CD14-positive monocyte (primary cell): ENCODE data around the gene VWA5B1. TPM values are rescaled to one million over a fixed set of nuclear protein-coding genes. Genes with fewer than 3 reads are reported as not detected.

Source experiments
- DNase-seq, 3 donors: peaks; one replicate each; pipeline ENCODE4 v3.0.0-alpha.2; 2011 to 2022
- H2AFZ ChIP-seq: 2 replicates; pipeline ENCODE4 v1.6.0; 2012; ENCODE audit warnings: mild to moderate bottlenecking, low read depth, low read length, inconsistent platforms; ENCODE audit not compliant: insufficient read depth, poor library complexity, severe bottlenecking
- H3K27ac ChIP-seq, 2 donors: 1 replicate in 1 of 2; 2 replicates in 1 of 2; pipeline ENCODE4 v1.5.1; 2012 to 2013; ENCODE audit warnings: low read length in 2 of 2, control low read depth in 1 of 2, inconsistent platforms in 1 of 2, low read depth in 1 of 2, mild to moderate bottlenecking in 1 of 2
- H3K27me3 ChIP-seq, 2 donors: one replicate each; pipeline versions ENCODE4 v1.6.0 to v1.6.1; 2011 to 2013; ENCODE audit warnings: low read length in 2 of 2; ENCODE audit not compliant: control insufficient read depth in 2 of 2, insufficient read depth in 2 of 2
- H3K36me3 ChIP-seq, 2 donors: replicated peaks in 1 of 2; 1 replicate in 1 of 2; 2 replicates in 1 of 2; pipeline versions ENCODE4 v1.5.1 to v1.6.1; 2012 to 2013; ENCODE audit warnings: low read length in 2 of 2, control low read depth in 1 of 2, inconsistent platforms in 1 of 2, mild to moderate bottlenecking in 1 of 2; ENCODE audit not compliant: insufficient read depth in 2 of 2, control insufficient read depth in 1 of 2
- H3K4me1 ChIP-seq, 2 donors: 1 replicate in 1 of 2; 2 replicates in 1 of 2; pipeline versions ENCODE4 v1.5.1 to v1.6.1; 2012 to 2013; ENCODE audit warnings: low read length in 2 of 2, control low read depth in 1 of 2, inconsistent platforms in 1 of 2, mild to moderate bottlenecking in 1 of 2, moderate library complexity in 1 of 2; ENCODE audit not compliant: insufficient read depth in 2 of 2, control insufficient read depth in 1 of 2
- H3K4me2 ChIP-seq: replicated peaks from 2 replicates; pipeline ENCODE3; 2012; ENCODE audit warnings: low read length, moderate library complexity, mild to moderate bottlenecking; ENCODE audit not compliant: poor library complexity, severe bottlenecking; ENCODE audit errors: extremely low read depth
- H3K4me3 ChIP-seq, 3 experiments: fragments of 200-600 bp in 1 of 3; sonication (generic) in 1 of 3; replicated peaks in 1 of 3; 1 replicate in 2 of 3; 2 replicates in 1 of 3; pipeline ENCODE4 v1.5.1; 2011 to 2013; ENCODE audit warnings: low read length in 3 of 3, mild to moderate bottlenecking in 3 of 3, control low read depth in 2 of 3, low read depth in 2 of 3, inconsistent platforms in 1 of 3, moderate library complexity in 1 of 3
- H3K79me2 ChIP-seq: 2 replicates; pipeline ENCODE4 v1.6.0; 2012; ENCODE audit warnings: mild to moderate bottlenecking, control low read depth, inconsistent platforms, low read length, moderate library complexity; ENCODE audit not compliant: insufficient read depth
- H3K9ac ChIP-seq: 2 replicates; pipeline ENCODE4 v1.6.0; 2017; ENCODE audit warnings: low read length, mild to moderate bottlenecking; ENCODE audit not compliant: insufficient read depth, poor library complexity, severe bottlenecking
- H3K9me3 ChIP-seq, 2 donors: replicated peaks in 1 of 2; 1 replicate in 1 of 2; 2 replicates in 1 of 2; pipeline versions ENCODE4 v1.5.1 to v1.6.1; 2012 to 2013; ENCODE audit warnings: low read length in 2 of 2, control low read depth in 1 of 2; ENCODE audit not compliant: control insufficient read depth in 1 of 2, insufficient read depth in 1 of 2
- H4K20me1 ChIP-seq: 2 replicates; pipeline ENCODE4 v1.6.0; 2012; ENCODE audit warnings: mild to moderate bottlenecking, low read length, control low read depth, moderate library complexity; ENCODE audit not compliant: insufficient read depth
- H3K27ac Mint-ChIP-seq, 7 donors: one replicate each; pipeline ENCODE4 v1.8.0; 2020; ENCODE audit warnings: mild to moderate bottlenecking in 7 of 7, mixed read lengths in 7 of 7, moderate library complexity in 6 of 7, inconsistent platforms in 2 of 7
- H3K27me3 Mint-ChIP-seq, 3 donors: one replicate each; pipeline ENCODE4 v1.8.0; 2021 to 2022; ENCODE audit warnings: low read depth in 3 of 3, mild to moderate bottlenecking in 3 of 3, mixed read lengths in 3 of 3, moderate library complexity in 3 of 3, inconsistent platforms in 1 of 3
- H3K36me3 Mint-ChIP-seq, 2 donors: one replicate each; pipeline ENCODE4 v1.8.0; 2020; ENCODE audit warnings: mixed read lengths in 2 of 2, inconsistent platforms in 1 of 2, mild to moderate bottlenecking in 1 of 2
- H3K4me1 Mint-ChIP-seq: one replicate; pipeline ENCODE4 v1.8.0; 2020; ENCODE audit warnings: mild to moderate bottlenecking, mixed read lengths
- H3K4me3 Mint-ChIP-seq, 2 donors: one replicate each; pipeline ENCODE4 v1.8.0; 2020; ENCODE audit warnings: mild to moderate bottlenecking in 2 of 2, mixed read lengths in 2 of 2, moderate library complexity in 1 of 2
- H3K9me3 Mint-ChIP-seq, 7 donors: one replicate each; pipeline ENCODE4 v1.8.0; 2020 to 2022; ENCODE audit warnings: mixed read lengths in 7 of 7, mild to moderate bottlenecking in 6 of 7, moderate library complexity in 6 of 7, inconsistent platforms in 2 of 7
- CTCF ChIP-seq: fragments of 200-600 bp; IDR thresholded peaks from one replicate; pipeline ENCODE4 v1.8.0; 2022; ENCODE audit warnings: antibody characterized with exemption, mild to moderate bottlenecking
- WGBS: methylation state at CpG from one replicate; pipeline ENCODE4 v1.1.5; 2013; ENCODE audit warnings: missing lambda C conversion rate; ENCODE audit not compliant: insufficient coverage; 5-methylcytosine and 5-hydroxymethylcytosine counted together
- intact Hi-C, 2 donors: fragments of 100-400 bp; cut with micrococcal nuclease; formaldehyde crosslinking; loops; one replicate each; pipeline versions ENCODE4 v1.15.0 to v1.15.1; 2023
- polyA plus RNA-seq, 3 donors: library from polyadenylated mRNA; depleted of rRNA in 1 of 3; unstranded in 2 of 3; stranded (reverse) in 1 of 3; fragments of 300-500 nt in 2 of 3; fragments of >200 nt in 1 of 3; fragmentation: Illumina TruSeq in 2 of 3; gene quantifications; 1 replicate in 2 of 3; 2 replicates in 1 of 3; pipeline ENCODE4 v1.2.3, GENCODE V29; 2012 to 2021

Gene VWA5B1
- polyA plus RNA-seq, 3 donors: not detected

GRCh38 chr1:20385630-20386029 lies 95.0 kb downstream of the VWA5B1 start:
- Histone ChIP-seq H3K36me3 (no peaks in the 10 kb centered on the region), H2AFZ (no peak overlapping the region), H3K79me2 (no peaks in the 10 kb centered on the region), H3K4me1 (no peaks in the 10 kb centered on the region), H4K20me1 (no peaks in the 10 kb centered on the region), H3K27me3 (peaks cover 0 to 19% of the 10 kb centered on the region in 2 donors), H3K9ac (no peak overlapping the region), H3K4me3 (no peak overlapping the region), H3K4me2 (no peak overlapping the region), H3K9me3 (no peaks in the 10 kb centered on the region), H3K27ac (no peak overlapping the region)
- Mint-ChIP-seq H3K36me3 (no peaks in the 10 kb centered on the region), H3K4me3 (no peak overlapping the region), H3K4me1 (no peaks in the 10 kb centered on the region), H3K27ac (no peak overlapping the region), H3K27me3 (peaks cover 29 to 46% (median 39%) of the 10 kb centered on the region in 3 donors), H3K9me3 (no peaks in the 10 kb centered on the region)
- TF ChIP-seq CTCF: no peak
- no peak for DNase-seq
- 29% methylated on average over 6 of the region's 6 CpGs for WGBS
- intact Hi-C loops: no loop called here

GRCh38 chr1:20386323-20387081 lies 95.8 kb downstream of the VWA5B1 start:
- DNase-seq: no peak
- Mint-ChIP-seq H3K27ac (no peak overlapping the region), H3K36me3 (no peaks in the 10 kb centered on the region), H3K4me1 (no peaks in the 10 kb centered on the region), H3K4me3 (no peak overlapping the region), H3K9me3 (peaks cover 0 to 2% (median 0%) of the 10 kb centered on the region in 7 donors), H3K27me3 (peaks cover 29 to 51% (median 40%) of the 10 kb centered on the region in 3 donors)
- Histone ChIP-seq H3K79me2 (no peaks in the 10 kb centered on the region), H3K4me1 (no peaks in the 10 kb centered on the region), H3K27ac (no peak overlapping the region), H3K4me2 (no peak overlapping the region), H2AFZ (no peak overlapping the region), H4K20me1 (no peaks in the 10 kb centered on the region), H3K27me3 (peaks cover 0 to 19% of the 10 kb centered on the region in 2 donors), H3K36me3 (no peaks in the 10 kb centered on the region), H3K4me3 (no peak overlapping the region), H3K9ac (no peak overlapping the region), H3K9me3 (no peaks in the 10 kb centered on the region)
- WGBS: 39% methylated on average over 7 of the region's 9 CpGs
- intact Hi-C loops: no loop called here
- no peak for TF ChIP-seq CTCF
